C4-2B (cell line): Measurements from ENCODE around the gene MOV10.

ENCODE experiments used
- ZFX ChIP-seq: fragments of 450-650 bp; IDR thresholded peaks from 2 replicates; pipeline ENCODE4 v1.6.1; 2017
- TF ChIP-seq, protein P1 (sequence below): fragments of 450-650 bp; conservative IDR thresholded peaks from 2 replicates; pipeline ENCODE4 v1.5.1; 2017; ENCODE audit warnings: mild to moderate bottlenecking

DNA sequence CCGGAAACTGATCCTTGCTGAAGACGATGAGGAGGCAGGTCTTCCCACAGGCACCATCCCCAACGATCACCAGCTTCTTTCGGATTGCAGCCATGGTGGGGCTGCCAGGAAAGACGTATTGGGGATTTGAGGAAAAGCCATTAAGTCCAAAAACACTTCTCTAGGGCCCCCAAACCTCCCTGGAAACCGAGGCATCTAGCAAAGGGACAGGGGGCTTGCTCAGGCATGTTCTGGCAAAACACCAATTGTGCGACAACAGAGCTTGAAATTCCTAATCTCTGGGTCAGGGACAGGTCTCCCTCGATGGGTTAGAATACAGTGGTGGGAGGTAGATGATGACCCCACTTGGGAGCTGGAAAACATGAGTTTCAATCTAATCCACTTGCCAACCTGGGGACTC is 29.2 kb downstream of the MOV10 start:
- TF ChIP-seq, protein P1, sequence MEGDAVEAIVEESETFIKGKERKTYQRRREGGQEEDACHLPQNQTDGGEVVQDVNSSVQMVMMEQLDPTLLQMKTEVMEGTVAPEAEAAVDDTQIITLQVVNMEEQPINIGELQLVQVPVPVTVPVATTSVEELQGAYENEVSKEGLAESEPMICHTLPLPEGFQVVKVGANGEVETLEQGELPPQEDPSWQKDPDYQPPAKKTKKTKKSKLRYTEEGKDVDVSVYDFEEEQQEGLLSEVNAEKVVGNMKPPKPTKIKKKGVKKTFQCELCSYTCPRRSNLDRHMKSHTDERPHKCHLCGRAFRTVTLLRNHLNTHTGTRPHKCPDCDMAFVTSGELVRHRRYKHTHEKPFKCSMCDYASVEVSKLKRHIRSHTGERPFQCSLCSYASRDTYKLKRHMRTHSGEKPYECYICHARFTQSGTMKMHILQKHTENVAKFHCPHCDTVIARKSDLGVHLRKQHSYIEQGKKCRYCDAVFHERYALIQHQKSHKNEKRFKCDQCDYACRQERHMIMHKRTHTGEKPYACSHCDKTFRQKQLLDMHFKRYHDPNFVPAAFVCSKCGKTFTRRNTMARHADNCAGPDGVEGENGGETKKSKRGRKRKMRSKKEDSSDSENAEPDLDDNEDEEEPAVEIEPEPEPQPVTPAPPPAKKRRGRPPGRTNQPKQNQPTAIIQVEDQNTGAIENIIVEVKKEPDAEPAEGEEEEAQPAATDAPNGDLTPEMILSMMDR, result no peak
- no peak for TF ChIP-seq ZFX
